C4-2B (cell line): ENCODE results near the gene TOLLIP.

Source experiments
- CTCF ChIP-seq: fragments of 450-650 bp; conservative IDR thresholded peaks from 2 replicates; pipeline ENCODE4 v1.5.1; 2017; ENCODE audit warnings: mild to moderate bottlenecking
- ZFX ChIP-seq: fragments of 450-650 bp; IDR thresholded peaks from 2 replicates; pipeline ENCODE4 v1.6.1; 2017

GRCh38 chr11:1330473-1330872, 21.0 kb upstream of the TOLLIP start:
- TF ChIP-seq CTCF (no peak), ZFX (no peak)
